Measurements from ENCODE around the gene FAM131A.

- TF ChIP-seq CTCF (IDR thresholded peaks at IDR 0.05; ENCODE audit: low read depth, low read length, missing input control) (no peak), GABPA (IDR thresholded peaks at IDR 0.05 in 1 of 2, conservative IDR thresholded peaks at IDR 0.05 in 1 of 2) (no peak), EGR1 (IDR thresholded peaks at IDR 0.05; ENCODE audit: low read depth in 2 of 2) (no peak)
Observed at GRCh38 chr3:184358921-184359350, 21.5 kb downstream of the FAM131A start.
